GM23338 (cell line): ENCODE results near the gene CD4. TPM values are rescaled to one million over a fixed set of nuclear protein-coding genes. Genes with fewer than 3 reads are reported as not detected.

Source experiments
- ATAC-seq: fragments of 200-7000 bp; cut with Tn5 transposase; 3 replicates; pipeline ENCODE4 v1.9.1; 2020
- DNase-seq: peaks from one replicate; pipeline ENCODE4 v3.0.0-alpha.2; 2015; ENCODE audit warnings: low spot score
- H2AFZ ChIP-seq: fragments of 200-600 bp; sonication (generic); 2 replicates; pipeline ENCODE4 v1.8.0; 2016; ENCODE audit warnings: antibody characterized with exemption, mild to moderate bottlenecking, moderate library complexity
- H3F3A ChIP-seq: fragments of 200-600 bp; sonication (generic); replicated peaks from 2 replicates; pipeline ENCODE4 v1.8.0; 2017; ENCODE audit warnings: antibody characterized with exemption, mixed run types, low read depth
- H3K27ac ChIP-seq: fragments of 200-600 bp; sonication (generic); 2 replicates; pipeline ENCODE4 v1.6.1; 2016; ENCODE audit warnings: low read depth
- H3K27me3 ChIP-seq: fragments of 200-600 bp; sonication (generic); 2 replicates; pipeline ENCODE4 v1.8.0; 2016; ENCODE audit warnings: mild to moderate bottlenecking, mixed run types, moderate library complexity; ENCODE audit not compliant: insufficient read depth
- H3K36me3 ChIP-seq: fragments of 200-600 bp; sonication (generic); 2 replicates; pipeline ENCODE4 v1.8.0; 2016; ENCODE audit warnings: mild to moderate bottlenecking; ENCODE audit not compliant: insufficient read depth
- H3K4me1 ChIP-seq: fragments of 200-600 bp; sonication (generic); 2 replicates; pipeline ENCODE4 v1.8.0; 2016; ENCODE audit warnings: mild to moderate bottlenecking, moderate library complexity; ENCODE audit not compliant: insufficient read depth
- H3K4me2 ChIP-seq: fragments of 200-600 bp; sonication (generic); 2 replicates; pipeline ENCODE4 v1.7.1; 2017; ENCODE audit warnings: mixed run types
- H3K4me3 ChIP-seq: fragments of 200-600 bp; sonication (generic); 2 replicates; pipeline ENCODE4 v1.6.1; 2016; ENCODE audit warnings: mixed run types
- H3K79me2 ChIP-seq: fragments of 200-600 bp; sonication (generic); replicated peaks from 2 replicates; pipeline ENCODE4 v1.8.0; 2017; ENCODE audit warnings: mild to moderate bottlenecking; ENCODE audit not compliant: insufficient read depth
- H3K9me2 ChIP-seq: fragments of 200-600 bp; sonication (generic); 2 replicates; pipeline ENCODE4 v1.8.0; 2017; ENCODE audit not compliant: insufficient read depth
- H4K20me1 ChIP-seq: fragments of 200-600 bp; sonication (generic); replicated peaks from 2 replicates; pipeline ENCODE4 v1.8.0; 2017; ENCODE audit warnings: mild to moderate bottlenecking; ENCODE audit not compliant: insufficient read depth
- H3K27ac Mint-ChIP-seq: 2 replicates; pipeline ENCODE4 v1.8.0; 2020; ENCODE audit warnings: inconsistent platforms, mild to moderate bottlenecking, moderate library complexity, mixed read lengths
- H3K27me3 Mint-ChIP-seq: 3 replicates; pipeline ENCODE4 v1.8.0; 2022; ENCODE audit warnings: low read depth, mild to moderate bottlenecking, moderate library complexity, mixed read lengths, inconsistent platforms; ENCODE audit not compliant: insufficient read depth, poor library complexity
- H3K36me3 Mint-ChIP-seq: 3 replicates; pipeline ENCODE4 v1.8.0; 2021; ENCODE audit warnings: low read depth, mild to moderate bottlenecking, inconsistent platforms, moderate library complexity, mixed read lengths
- H3K4me1 Mint-ChIP-seq: 3 replicates; pipeline ENCODE4 v1.8.0; 2020; ENCODE audit warnings: mild to moderate bottlenecking, inconsistent platforms, mixed read lengths
- H3K4me3 Mint-ChIP-seq: 3 replicates; pipeline ENCODE4 v1.8.0; 2021; ENCODE audit warnings: moderate library complexity, mild to moderate bottlenecking, inconsistent platforms, mixed read lengths
- H3K9me3 Mint-ChIP-seq: 3 replicates; pipeline ENCODE4 v1.8.0; 2020; ENCODE audit warnings: moderate library complexity, mild to moderate bottlenecking, inconsistent platforms, mixed read lengths
- CTCF ChIP-seq, 2 experiments: fragments of 200-600 bp in 1 of 2; sonication (generic) in 1 of 2; conservative IDR thresholded peaks; 2 replicates each; pipeline versions ENCODE4 v1.5.1 to v1.6.1; 2016 to 2017; ENCODE audit warnings: antibody characterized with exemption in 2 of 2, low read depth in 2 of 2, mild to moderate bottlenecking in 2 of 2, moderate library complexity in 1 of 2
- ETS1 ChIP-seq: IDR thresholded peaks from 2 replicates; pipeline ENCODE4 v1.6.1; 2016; ENCODE audit warnings: antibody characterized with exemption
- EZH2 ChIP-seq: fragments of 200-600 bp; sonication (generic); IDR thresholded peaks from one replicate; pipeline ENCODE4 v1.8.0; 2017; ENCODE audit warnings: antibody characterized with exemption, mild to moderate bottlenecking, low read depth; ENCODE audit not compliant: unreplicated experiment
- EZH2phosphoT487 ChIP-seq: fragments of 200-600 bp; sonication (generic); IDR thresholded peaks from one replicate; pipeline ENCODE4 v1.8.1; 2018; ENCODE audit warnings: antibody characterized with exemption; ENCODE audit not compliant: unreplicated experiment
- NANOG ChIP-seq: IDR thresholded peaks from 2 replicates; pipeline ENCODE4 v1.6.1; 2016; ENCODE audit warnings: antibody characterized with exemption, borderline replicate concordance
- POLR2AphosphoS5 ChIP-seq: IDR thresholded peaks from 2 replicates; pipeline ENCODE4 v1.6.1; 2016; ENCODE audit warnings: antibody characterized with exemption, low read depth
- REST ChIP-seq: IDR thresholded peaks from one replicate; pipeline ENCODE4 v1.6.1; 2018; ENCODE audit warnings: antibody characterized with exemption; ENCODE audit not compliant: unreplicated experiment
- STAT1 ChIP-seq: IDR thresholded peaks from one replicate; pipeline ENCODE4 v1.6.1; 2016; ENCODE audit warnings: antibody characterized with exemption; ENCODE audit not compliant: unreplicated experiment
- ZNF114 ChIP-seq: fragments of 250-450 bp; sonication (Bioruptor Pico); IDR thresholded peaks from 2 replicates; pipeline ENCODE4 v1.5.0; 2020; ENCODE audit warnings: mild to moderate bottlenecking, moderate library complexity
- ZNF331 ChIP-seq: fragments of 250-450 bp; sonication (Bioruptor Pico); IDR thresholded peaks from 2 replicates; pipeline ENCODE4 v1.5.0; 2020; ENCODE audit warnings: low read depth, mild to moderate bottlenecking, moderate library complexity
- polyA plus RNA-seq: library from polyadenylated mRNA; unstranded; fragments of >200 nt; fragmentation: Nextera tagmentation; extraction: Ambion mirVana; gene quantifications from 2 replicates; pipeline ENCODE4 v1.2.1, GENCODE V29; 2016
- total RNA-seq: library from RNA; depleted of rRNA; stranded (reverse); fragments of >200 nt; shearing (Covaris generic); gene quantifications from 2 replicates; pipeline ENCODE4 v1.2.3, GENCODE V29; 2014

Gene CD4
- total and polyA plus RNA-seq, 2 experiments from 2014 or later = 1.5 to 2.0 TPM

- peak overlapping the region; percentile 4 for H2AFZ ChIP-seq
- H3K36me3 Mint-ChIP-seq = no peaks in the 10 kb centered on the region
- DNase-seq = no peak
- no peaks in the 10 kb centered on the region for H3K9me3 Mint-ChIP-seq
- H3K9me2 ChIP-seq = no peaks in the 10 kb centered on the region
- peaks cover 22% of the 10 kb centered on the region for H3K4me1 ChIP-seq
- H3K27me3 Mint-ChIP-seq = peaks cover 8% of the 10 kb centered on the region
- no peak overlapping the region for H3K4me3 ChIP-seq
- no peak overlapping the region for H3K27ac ChIP-seq
- H4K20me1 ChIP-seq = no peaks in the 10 kb centered on the region
- H3K27me3 ChIP-seq = no peaks in the 10 kb centered on the region
- peak overlapping the region; percentile 72 for H3K27ac Mint-ChIP-seq
- no peaks in the 10 kb centered on the region for H3K36me3 ChIP-seq
- H3K4me2 ChIP-seq = peak overlapping the region; percentile 16; the same call in 1 of the 2 replicates
- no peaks in the 10 kb centered on the region for H3F3A ChIP-seq
- ATAC-seq = peak; percentile 86
- H3K4me3 Mint-ChIP-seq = no peak overlapping the region
- peaks cover 18% of the 10 kb centered on the region for H3K4me1 Mint-ChIP-seq
- TF ChIP-seq ZNF331 (CRISPR knock-in tag) = no peak
- TF ChIP-seq EZH2phosphoT487 = no peak
- TF ChIP-seq CTCF (conservative IDR thresholded peaks at IDR 0.05; ENCODE audit: low read depth in 2 of 2) = no peak
- no peak for TF ChIP-seq POLR2AphosphoS5
- TF ChIP-seq EZH2 = no peak
- no peaks in the 10 kb centered on the region for H3K79me2 ChIP-seq
Observed at GRCh38 chr12:6786416-6787094, 2.8 kb upstream of the CD4 start.

GRCh38 chr12:6787309-6787708 lies 2.0 kb upstream of the CD4 start:
- peaks cover 22% of the 10 kb centered on the region for H3K4me1 ChIP-seq
- no peaks in the 10 kb centered on the region for H4K20me1 ChIP-seq
- Mint-ChIP-seq H3K36me3 (no peaks in the 10 kb centered on the region), H3K27me3 (peaks cover 7% of the 10 kb centered on the region), H3K4me3 (no peak overlapping the region), H3K9me3 (no peaks in the 10 kb centered on the region), H3K27ac (peak overlapping the region; percentile 23; the same call in 1 of the 2 replicates), H3K4me1 (peaks cover 19% of the 10 kb centered on the region)
- H3F3A ChIP-seq = no peaks in the 10 kb centered on the region
- H2AFZ ChIP-seq = peak overlapping the region; percentile 4
- H3K4me3 ChIP-seq = no peak overlapping the region
- no peaks in the 10 kb centered on the region for H3K36me3 ChIP-seq
- ATAC-seq = no peak
- H3K4me2 ChIP-seq = peak overlapping the region; percentile 16
- DNase-seq = no peak
- no peaks in the 10 kb centered on the region for H3K9me2 ChIP-seq
- H3K27ac ChIP-seq = no peak overlapping the region
- H3K79me2 ChIP-seq = no peaks in the 10 kb centered on the region
- H3K27me3 ChIP-seq = no peaks in the 10 kb centered on the region
- TF ChIP-seq ZNF114 (CRISPR knock-in tag) = no peak
- no peak for TF ChIP-seq POLR2AphosphoS5
- no peak for TF ChIP-seq STAT1
- TF ChIP-seq NANOG = no peak
- no peak for TF ChIP-seq EZH2
- no peak for TF ChIP-seq ZNF331 (CRISPR knock-in tag)
- no peak for TF ChIP-seq ETS1
- TF ChIP-seq REST = no peak
